Measurements from ENCODE around the gene OTUB2.

GRCh38 chr14:94058128-94058673 lies 32.1 kb downstream of the OTUB2 start:
- TF ChIP-seq CTCF (IDR thresholded peaks at IDR 0.05) (no peak), POLR2A (IDR thresholded peaks at IDR 0.05) (no peak)

All from right lobe of liver (tissue), 4 donors.